Effector memory CD8-positive, alpha-beta T cell (primary cell): ENCODE data around the gene SF3B3.
A peak's percentile ranks its signal among the peaks of the same experiment; 100 is the strongest.

ENCODE experiments used
- ATAC-seq: fragments of 150-1000 bp; cut with Tn5 transposase; replicated peaks from 2 replicates; pipeline ENCODE4 v1.10.0; 2021; ENCODE audit warnings: mild to moderate bottlenecking, moderate library complexity
- DNase-seq, 3 experiments: peaks; one replicate each; pipeline ENCODE4 v3.0.0; 2021
- H3K27ac Mint-ChIP-seq, 2 donors: one replicate each; pipeline ENCODE4 v1.8.0; 2022; ENCODE audit warnings: mild to moderate bottlenecking in 2 of 2, mixed read lengths in 2 of 2, moderate library complexity in 2 of 2
- H3K27me3 Mint-ChIP-seq, 2 donors: one replicate each; pipeline ENCODE4 v1.8.0; 2022; ENCODE audit warnings: mixed read lengths in 2 of 2
- H3K36me3 Mint-ChIP-seq: one replicate; pipeline ENCODE4 v1.8.0; 2022; ENCODE audit warnings: mild to moderate bottlenecking, moderate library complexity, mixed read lengths; ENCODE audit not compliant: insufficient read depth
- H3K4me1 Mint-ChIP-seq, 2 donors: one replicate each; pipeline ENCODE4 v1.8.0; 2022; ENCODE audit warnings: low read depth in 2 of 2, mixed read lengths in 2 of 2
- H3K4me3 Mint-ChIP-seq, 2 donors: one replicate each; pipeline ENCODE4 v1.8.0; 2022; ENCODE audit warnings: mild to moderate bottlenecking in 2 of 2, mixed read lengths in 2 of 2, moderate library complexity in 2 of 2
- H3K9me3 Mint-ChIP-seq, 2 donors: one replicate each; pipeline ENCODE4 v1.8.0; 2022; ENCODE audit warnings: mixed read lengths in 2 of 2

SF3B3 gene

GRCh38 chr16:70493802-70494201, 29.8 kb upstream of the SF3B3 start:
- Mint-ChIP-seq H3K27ac (peak overlapping the region; percentile 49), H3K36me3 (peaks cover 67% of the 10 kb centered on the region), H3K27me3 (no peaks in the 10 kb centered on the region), H3K4me3 (no peak overlapping the region), H3K9me3 (no peaks in the 10 kb centered on the region), H3K4me1 (peaks cover 0 to 4% of the 10 kb centered on the region in 2 donors)
- ATAC-seq (no peak), DNase-seq (no peak)

GRCh38 chr16:70494202-70494770, 29.3 kb upstream of the SF3B3 start:
- no peaks in the 10 kb centered on the region for H3K27me3 Mint-ChIP-seq
- peak overlapping the region in 1 of 2 donors; percentile 49 for H3K27ac Mint-ChIP-seq
- DNase-seq, result no peak
- H3K4me3 Mint-ChIP-seq, result no peak overlapping the region
- H3K9me3 Mint-ChIP-seq, result no peaks in the 10 kb centered on the region
- H3K36me3 Mint-ChIP-seq, result peaks cover 65% of the 10 kb centered on the region
- H3K4me1 Mint-ChIP-seq, result peaks cover 0 to 4% of the 10 kb centered on the region in 2 donors
- ATAC-seq, result no peak

GRCh38 chr16:70494777-70495176, 28.8 kb upstream of the SF3B3 start:
- Mint-ChIP-seq H3K9me3 (no peaks in the 10 kb centered on the region), H3K27ac (peak overlapping the region in 1 of 2 donors; percentile 49), H3K4me1 (peaks cover 0 to 4% of the 10 kb centered on the region in 2 donors), H3K27me3 (no peaks in the 10 kb centered on the region), H3K36me3 (peaks cover 64% of the 10 kb centered on the region), H3K4me3 (no peak overlapping the region)
- ATAC-seq (no peak), DNase-seq (no peak)

GRCh38 chr16:70495425-70496182, 28.0 kb upstream of the SF3B3 start:
- H3K9me3 Mint-ChIP-seq, result no peaks in the 10 kb centered on the region
- no peak overlapping the region for H3K27ac Mint-ChIP-seq
- ATAC-seq (no peak), DNase-seq (no peak)
- peaks cover 0 to 4% of the 10 kb centered on the region in 2 donors for H3K4me1 Mint-ChIP-seq
- H3K27me3 Mint-ChIP-seq, result no peaks in the 10 kb centered on the region
- peaks cover 67% of the 10 kb centered on the region for H3K36me3 Mint-ChIP-seq
- H3K4me3 Mint-ChIP-seq, result no peak overlapping the region

- Mint-ChIP-seq H3K27me3 (no peaks in the 10 kb centered on the region), H3K9me3 (no peaks in the 10 kb centered on the region), H3K27ac (no peak overlapping the region), H3K4me1 (peaks cover 0 to 4% of the 10 kb centered on the region in 2 donors), H3K4me3 (no peak overlapping the region), H3K36me3 (peaks cover 69% of the 10 kb centered on the region)
- ATAC-seq (no peak), DNase-seq (no peak)
Observed at GRCh38 chr16:70496513-70496912, 27.1 kb upstream of the SF3B3 start.

- DNase-seq (no peak), ATAC-seq (peak; percentile 62)
- peak overlapping the region; percentile 59 to 81 for H3K27ac Mint-ChIP-seq
- no peaks in the 10 kb centered on the region for H3K27me3 Mint-ChIP-seq
- H3K36me3 Mint-ChIP-seq, result peaks cover 57% of the 10 kb centered on the region
- peak overlapping the region in 1 of 2 donors; percentile 27 for H3K4me3 Mint-ChIP-seq
- no peaks in the 10 kb centered on the region for H3K9me3 Mint-ChIP-seq
- peaks cover 6 to 12% of the 10 kb centered on the region in 2 donors for H3K4me1 Mint-ChIP-seq
Observed at GRCh38 chr16:70508752-70509151, 14.9 kb upstream of the SF3B3 start.

- Mint-ChIP-seq H3K36me3 (peaks cover 71% of the 10 kb centered on the region), H3K27me3 (no peaks in the 10 kb centered on the region)
- ATAC-seq, result no peak
Observed at GRCh38 chr16:70510216-70510615, 13.4 kb upstream of the SF3B3 start.

GRCh38 chr16:70511833-70512232, 11.8 kb upstream of the SF3B3 start:
- H3K4me3 Mint-ChIP-seq, result no peak overlapping the region
- H3K27ac Mint-ChIP-seq, result no peak overlapping the region
- peaks cover 6 to 12% of the 10 kb centered on the region in 2 donors for H3K4me1 Mint-ChIP-seq
- DNase-seq (no peak), ATAC-seq (no peak)
- H3K27me3 Mint-ChIP-seq, result no peaks in the 10 kb centered on the region
- no peaks in the 10 kb centered on the region for H3K9me3 Mint-ChIP-seq
- H3K36me3 Mint-ChIP-seq, result peaks cover 82% of the 10 kb centered on the region

More at GRCh38 chr16:70510216-70510615, 13.4 kb upstream of the SF3B3 start:
- H3K4me3 Mint-ChIP-seq, result no peak overlapping the region
- peaks cover 6 to 12% of the 10 kb centered on the region in 2 donors for H3K4me1 Mint-ChIP-seq
- no peak overlapping the region for H3K27ac Mint-ChIP-seq
- DNase-seq, result no peak
- H3K9me3 Mint-ChIP-seq, result no peaks in the 10 kb centered on the region

- no peaks in the 10 kb centered on the region for H3K9me3 Mint-ChIP-seq
- DNase-seq, result no peak
Observed at GRCh38 chr16:70512456-70512855, 11.2 kb upstream of the SF3B3 start.

GRCh38 chr16:70520612-70521297, 2.9 kb upstream of the SF3B3 start:
- Mint-ChIP-seq H3K9me3 (no peaks in the 10 kb centered on the region), H3K4me3 (peak overlapping the region; percentile 95 to 99), H3K27ac (peak overlapping the region; percentile 88 to 100), H3K4me1 (peaks cover 39 to 48% of the 10 kb centered on the region in 2 donors), H3K36me3 (peaks cover 69% of the 10 kb centered on the region), H3K27me3 (no peaks in the 10 kb centered on the region)
- peak in 1 of 3 experiments; percentile 19 for DNase-seq
- peak; percentile 55 for ATAC-seq

More at GRCh38 chr16:70512456-70512855, 11.2 kb upstream of the SF3B3 start:
- no peak for ATAC-seq
- no peaks in the 10 kb centered on the region for H3K27me3 Mint-ChIP-seq
- peaks cover 6 to 12% of the 10 kb centered on the region in 2 donors for H3K4me1 Mint-ChIP-seq
- H3K4me3 Mint-ChIP-seq, result no peak overlapping the region
- H3K36me3 Mint-ChIP-seq, result peaks cover 80% of the 10 kb centered on the region
- no peak overlapping the region for H3K27ac Mint-ChIP-seq

GRCh38 chr16:70522216-70523075, 1.2 kb upstream of the SF3B3 start:
- peak overlapping the region; percentile 99 to 100 for H3K27ac Mint-ChIP-seq
- H3K4me1 Mint-ChIP-seq, result peaks cover 52 to 60% of the 10 kb centered on the region in 2 donors
- H3K36me3 Mint-ChIP-seq, result peaks cover 71% of the 10 kb centered on the region
- no peaks in the 10 kb centered on the region for H3K9me3 Mint-ChIP-seq
- ATAC-seq, result no peak
- no peaks in the 10 kb centered on the region for H3K27me3 Mint-ChIP-seq
- peak overlapping the region; percentile 95 to 99 for H3K4me3 Mint-ChIP-seq
- peak in 1 of 3 experiments; percentile 16 for DNase-seq

- peaks cover 53 to 62% of the 10 kb centered on the region in 2 donors for H3K4me1 Mint-ChIP-seq
- no peaks in the 10 kb centered on the region for H3K27me3 Mint-ChIP-seq
- H3K36me3 Mint-ChIP-seq, result peaks cover 71% of the 10 kb centered on the region
- H3K27ac Mint-ChIP-seq, result peak within 1 kb of the TSS; percentile 99 to 100
- peak within 1 kb of the TSS; percentile 95 to 99 for H3K4me3 Mint-ChIP-seq
- ATAC-seq (peak; percentile 70), DNase-seq (peak; percentile 86 to 89 (median 86))
- H3K9me3 Mint-ChIP-seq, result no peaks in the 10 kb centered on the region
Observed at GRCh38 chr16:70523076-70523742, 407 bp upstream of the SF3B3 start, which contains the start of gene COG4. TSS of gene COG4 (minus strand) at chr16:70523554. CDS start at chr16:70523543, 11 bp downstream.
